HepG2 (cell line): ENCODE results near the gene MLLT1. TPM values are rescaled to one million over a fixed set of nuclear protein-coding genes. Genes with fewer than 3 reads are reported as not detected.

ENCODE experiments used
- ATAC-seq: fragments of 200-7000 bp; cut with Tn5 transposase; 3 replicates; pipeline ENCODE4 v1.9.1; 2020; ENCODE audit warnings: mild to moderate bottlenecking, moderate library complexity
- BruUV-seq: library from RNA; stranded (reverse); fragments of 400-500 nt; replicated peaks from 2 replicates; lab custom pipeline; 2021; lab: Mats Ljungman, UMichigan
- CTCF ChIA-PET: fragments of 300-600 bp; formaldehyde crosslinking; extraction: SDS; loops from one replicate; lab custom pipeline; 2021; ENCODE audit warnings: low total read pairs, inconsistent platforms, low intra/inter-chr PET ratio; lab: Yijun Ruan, JAX
- POLR2A ChIA-PET: fragments of 350-600 bp; sonication (Branson Sonifier 250); formaldehyde crosslinking; loops from one replicate; lab custom pipeline; 2020; ENCODE audit warnings: antibody characterized with exemption, inconsistent platforms; lab: Yijun Ruan, JAX
- DNase-seq: peaks from one replicate; pipeline ENCODE4 v3.0.0-alpha.2; 2015; ENCODE audit warnings: low spot score
- FAIRE-seq: peaks from 3 replicates; lab custom pipeline; 2011; peaks lifted over from hg19 to GRCh38; lab: Jason Lieb, UNC
- H2AFZ ChIP-seq: one replicate; pipeline ENCODE4 v1.6.1; 2011; ENCODE audit warnings: low read length, inconsistent platforms
- H3K27ac ChIP-seq: fragments of 300-600 bp; 3 replicates; pipeline ENCODE4 v1.8.0; 2011; ENCODE audit warnings: mixed run types, mild to moderate bottlenecking, mixed read lengths, low read length, inconsistent platforms; ENCODE audit not compliant: insufficient read depth; ENCODE audit errors: extremely low read length
- H3K27me3 ChIP-seq, 2 experiments: fragments of 200-600 bp in 1 of 2; 2 replicates in 1 of 2; 3 replicates in 1 of 2; pipeline versions ENCODE4 v1.6.0 to v1.8.0; 2011; ENCODE audit warnings: low read length in 2 of 2, mild to moderate bottlenecking in 2 of 2, moderate library complexity in 2 of 2, inconsistent platforms in 1 of 2; ENCODE audit not compliant: insufficient read depth in 2 of 2, control insufficient read depth in 1 of 2
- H3K36me3 ChIP-seq, 2 experiments: fragments of 200-600 bp in 1 of 2; replicated peaks in 1 of 2; 2 replicates in 1 of 2; 3 replicates in 1 of 2; pipeline versions ENCODE4 v1.5.1 to v1.8.0; 2011; ENCODE audit warnings: low read length in 2 of 2, inconsistent platforms in 1 of 2; ENCODE audit not compliant: insufficient read depth in 2 of 2, control insufficient read depth in 1 of 2
- H3K4me1 ChIP-seq: 2 replicates; pipeline ENCODE4 v1.5.1; 2012; ENCODE audit warnings: low read length, inconsistent platforms; ENCODE audit not compliant: insufficient read depth
- H3K4me2 ChIP-seq: 2 replicates; pipeline ENCODE4 v1.6.0; 2011; ENCODE audit warnings: low read depth, low read length, inconsistent platforms
- H3K4me3 ChIP-seq, 3 experiments: fragments of 200-600 bp in 1 of 3; sonication (generic), shearing (Covaris generic) in 1 of 3; replicated peaks in 1 of 3; 2 replicates each; pipeline ENCODE4 v1.5.1; 2011 to 2016; ENCODE audit warnings: low read length in 3 of 3, inconsistent platforms in 2 of 3, low read depth in 2 of 3, mild to moderate bottlenecking in 2 of 3, control low read depth in 1 of 3, mixed read lengths in 1 of 3; ENCODE audit not compliant: insufficient read depth in 1 of 3
- H3K79me2 ChIP-seq: one replicate; pipeline ENCODE4 v1.6.1; 2011; ENCODE audit warnings: low read length, inconsistent platforms; ENCODE audit not compliant: insufficient read depth
- H3K9ac ChIP-seq: 2 replicates; pipeline ENCODE4 v1.6.0; 2011; ENCODE audit warnings: mild to moderate bottlenecking, low read depth, low read length, inconsistent platforms; ENCODE audit not compliant: insufficient read depth
- H3K9me3 ChIP-seq: 2 replicates; pipeline ENCODE4 v1.5.1; 2012; ENCODE audit warnings: mild to moderate bottlenecking, low read length
- H4K20me1 ChIP-seq: 2 replicates; pipeline ENCODE4 v1.6.0; 2011; ENCODE audit warnings: inconsistent platforms, mild to moderate bottlenecking, low read length, moderate library complexity; ENCODE audit not compliant: insufficient read depth
- ELF4 ChIP-seq: sonication (generic); formaldehyde crosslinking; IDR thresholded peaks from 2 replicates; pipeline ENCODE4 v1.5.0; 2020; ENCODE audit warnings: missing genetic modification reagents, mild to moderate bottlenecking, moderate library complexity, borderline replicate concordance
- HNF4G ChIP-seq, 2 experiments: sonication (generic) in 1 of 2; formaldehyde crosslinking in 1 of 2; IDR thresholded peaks; 2 replicates each; pipeline versions ENCODE4 v1.4.0 to v1.6.1; 2011 to 2020; ENCODE audit warnings: borderline replicate concordance in 2 of 2, low read depth in 2 of 2, mild to moderate bottlenecking in 2 of 2, low read length in 1 of 2, missing genetic modification reagents in 1 of 2, moderate library complexity in 1 of 2
- YY1 ChIP-seq: IDR thresholded peaks from 2 replicates; pipeline ENCODE4 v1.6.1; 2011; ENCODE audit warnings: low read length, low read depth, moderate library complexity, mild to moderate bottlenecking; ENCODE audit not compliant: insufficient read depth, insufficient replicate concordance
- ZNF335 ChIP-seq: sonication (generic); formaldehyde crosslinking; IDR thresholded peaks from 2 replicates; pipeline ENCODE4 v1.4.0; 2020; ENCODE audit warnings: missing genetic modification reagents
- ZNF605 ChIP-seq: sonication (generic); formaldehyde crosslinking; IDR thresholded peaks from 2 replicates; pipeline ENCODE4 v1.8.0; 2022; ENCODE audit warnings: mild to moderate bottlenecking, missing genetic modification reagents
- ZNF646 ChIP-seq: sonication (generic); formaldehyde crosslinking; IDR thresholded peaks from 2 replicates; pipeline ENCODE4 v1.9.0; 2021; ENCODE audit warnings: mild to moderate bottlenecking, missing genetic modification reagents
- ZNF709 ChIP-seq: sonication (generic); formaldehyde crosslinking; IDR thresholded peaks from 2 replicates; pipeline ENCODE4 v1.5.0; 2020; ENCODE audit warnings: mild to moderate bottlenecking, missing genetic modification reagents
- ZNF720 ChIP-seq: sonication (generic); formaldehyde crosslinking; IDR thresholded peaks from 2 replicates; pipeline ENCODE4 v1.4.0; 2020; ENCODE audit warnings: missing genetic modification reagents
- ZNF83 ChIP-seq: sonication (generic); formaldehyde crosslinking; IDR thresholded peaks from 2 replicates; pipeline ENCODE4 v1.4.0; 2020; ENCODE audit warnings: missing genetic modification reagents, mild to moderate bottlenecking, borderline replicate concordance
- WGBS: methylation state at CpG from one replicate; pipeline ENCODE4 v1.1.6; 2017; ENCODE audit warnings: low lambda C conversion rate; 5-methylcytosine and 5-hydroxymethylcytosine counted together
- in situ Hi-C: cut with HindIII; loops from 2 replicates; pipeline ENCODE4 v1.10.0; 2017; ENCODE audit warnings: low pct_unique_long_range_greater_than_20kb; ENCODE audit not compliant: extremely low pct_ligation_motif_present
- intact Hi-C: fragments of 100-400 bp; cut with micrococcal nuclease; formaldehyde crosslinking; loops from one replicate; pipeline ENCODE4 v1.10.0; 2022; ENCODE audit not compliant: unreplicated experiment
- polyA plus RNA-seq, 8 experiments: library from polyadenylated mRNA; depleted of rRNA in 3 of 8; stranded (reverse) in 7 of 8; unstranded in 1 of 8; fragments of >200 nt; fragmentation: Illumina TruSeq in 4 of 8; extraction: Trizol in 4 of 8; gene quantifications; 2 replicates each; pipeline versions ENCODE4 v1.2.1 to v1.2.3, GENCODE V29; 2011 to 2016; ENCODE audit warnings: low read depth in 4 of 8, missing spikeins in 1 of 8, mixed read lengths in 1 of 8; ENCODE audit not compliant: insufficient read depth in 1 of 8
- total RNA-seq, 5 experiments: library from RNA; depleted of rRNA; stranded (reverse); fragments of >200 nt; fragmentation: Illumina TruSeq; extraction: Trizol; gene quantifications; 2 replicates each; pipeline ENCODE4 v1.2.3, GENCODE V29; 2016; ENCODE audit warnings: low read depth in 1 of 5

Gene MLLT1
- total and polyA plus RNA-seq, 2 of the 13 experiments (the other 11 are each of a cell fraction or from before 2014, with no cell fraction given): 11.7 to 12.2 TPM

GRCh38 chr19:6248844-6249243 lies 30.9 kb downstream of the MLLT1 start (continued):
- TF ChIP-seq HNF4G (IDR thresholded peaks at IDR 0.05; ENCODE audit: borderline replicate concordance, low read depth, low read length) (no peak), HNF4G (CRISPR knock-in tag; IDR thresholded peaks at IDR 0.05; ENCODE audit: borderline replicate concordance, low read depth) (no peak), ELF4 (CRISPR knock-in tag) (no peak)

- CTCF ChIA-PET: no interaction called here
- BruUV-seq: no TSS peak
- no peaks in the 10 kb centered on the region for H3K9me3 ChIP-seq
- intact Hi-C loops: no loop called here
- H3K4me2 ChIP-seq: no peak overlapping the region
- POLR2A ChIA-PET: no interaction called here
- WGBS: 100% methylated on average over 3 of the region's 3 CpGs
- peaks cover 3 to 12% of the 10 kb centered on the region in 2 experiments; a peak in 3 of 5 replicates for H3K36me3 ChIP-seq
- H3K27me3 ChIP-seq: no peaks in the 10 kb centered on the region
- FAIRE-seq (no peak), ATAC-seq (no peak), DNase-seq (no peak)
- H2AFZ ChIP-seq: no peak overlapping the region
- H3K4me3 ChIP-seq: no peak overlapping the region
- TF ChIP-seq ZNF335 (CRISPR knock-in tag): no peak
- TF ChIP-seq YY1: no peak
- no peak for TF ChIP-seq ZNF720
- no peak for TF ChIP-seq ZNF83 (CRISPR knock-in tag)
- no peak for TF ChIP-seq ZNF709 (CRISPR knock-in tag)
- H3K4me1 ChIP-seq: peaks cover 58% of the 10 kb centered on the region
- no peak overlapping the region for H3K27ac ChIP-seq
- H3K79me2 ChIP-seq: peaks cover 65% of the 10 kb centered on the region
- peaks cover under 1% of the 10 kb centered on the region; the same call in 1 of the 2 replicates for H4K20me1 ChIP-seq
- H3K9ac ChIP-seq: no peak overlapping the region
- in situ Hi-C loops: no loop called here
Measured at GRCh38 chr19:6248341-6248740, 31.4 kb downstream of the MLLT1 start.

- WGBS: 96% methylated on average over 7 of the region's 7 CpGs
- ChIA-PET CTCF (no interaction called here), POLR2A (no interaction called here)
- Histone ChIP-seq H3K9ac (no peak overlapping the region; the same call in 1 of the 2 replicates), H3K27ac (peak overlapping the region; percentile 47), H2AFZ (no peak overlapping the region), H4K20me1 (peaks cover 2% of the 10 kb centered on the region; the same call in 1 of the 2 replicates), H3K9me3 (no peaks in the 10 kb centered on the region), H3K36me3 (peaks cover 3 to 12% of the 10 kb centered on the region in 2 experiments; a peak in 4 of 5 replicates), H3K4me2 (no peak overlapping the region), H3K4me1 (peaks cover 66% of the 10 kb centered on the region), H3K4me3 (no peak overlapping the region), H3K27me3 (no peaks in the 10 kb centered on the region), H3K79me2 (peaks cover 63% of the 10 kb centered on the region)
- TF ChIP-seq ZNF605 (CRISPR knock-in tag) (peak; percentile 89), ZNF646 (CRISPR knock-in tag) (no peak)
- in situ Hi-C loops: no loop called here
- intact Hi-C loops: no loop called here
- no peak for FAIRE-seq
- no TSS peak for BruUV-seq
- ATAC-seq: no peak
- no peak for DNase-seq
Measured at GRCh38 chr19:6247007-6247288, 32.8 kb downstream of the MLLT1 start.
